ENCODE measurements around the gene OPRM1. TPM values are rescaled to one million over a fixed set of nuclear protein-coding genes. Genes with fewer than 3 reads are reported as not detected.

Gene OPRM1
- total RNA-seq, 4 donors from 2014 or later = 0.40 to 1.2 (median 0.88) TPM

DNA sequence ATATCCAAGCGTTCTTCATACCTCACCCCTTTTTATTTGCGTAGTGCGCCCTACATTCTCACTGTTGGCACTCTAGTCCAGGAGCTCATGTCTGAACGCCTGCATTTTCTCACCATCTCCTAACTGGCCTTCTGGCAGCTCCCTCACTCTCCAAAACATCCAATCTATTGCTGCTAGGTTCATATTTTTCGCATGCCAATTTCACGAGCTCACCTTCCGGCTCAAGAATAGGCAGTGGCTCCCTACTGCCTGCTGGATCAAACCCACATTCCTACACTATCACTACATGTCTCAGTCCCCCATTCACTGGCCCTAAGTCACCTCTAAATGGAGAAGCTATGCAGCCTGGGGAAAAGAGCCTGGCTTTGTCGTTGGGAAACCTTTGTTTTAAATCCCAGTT, 202.5 kb downstream of the OPRM1 start:
- no peaks in the 10 kb centered on the region for H3K27me3 ChIP-seq
- TF ChIP-seq POLR2A (IDR thresholded peaks at IDR 0.05; ENCODE audit: low read depth) (no peak), EP300 (IDR thresholded peaks at IDR 0.05) (no peak), POLR2AphosphoS5 (IDR thresholded peaks at IDR 0.05) (no peak)
- TF ChIP-seq, protein P1, sequence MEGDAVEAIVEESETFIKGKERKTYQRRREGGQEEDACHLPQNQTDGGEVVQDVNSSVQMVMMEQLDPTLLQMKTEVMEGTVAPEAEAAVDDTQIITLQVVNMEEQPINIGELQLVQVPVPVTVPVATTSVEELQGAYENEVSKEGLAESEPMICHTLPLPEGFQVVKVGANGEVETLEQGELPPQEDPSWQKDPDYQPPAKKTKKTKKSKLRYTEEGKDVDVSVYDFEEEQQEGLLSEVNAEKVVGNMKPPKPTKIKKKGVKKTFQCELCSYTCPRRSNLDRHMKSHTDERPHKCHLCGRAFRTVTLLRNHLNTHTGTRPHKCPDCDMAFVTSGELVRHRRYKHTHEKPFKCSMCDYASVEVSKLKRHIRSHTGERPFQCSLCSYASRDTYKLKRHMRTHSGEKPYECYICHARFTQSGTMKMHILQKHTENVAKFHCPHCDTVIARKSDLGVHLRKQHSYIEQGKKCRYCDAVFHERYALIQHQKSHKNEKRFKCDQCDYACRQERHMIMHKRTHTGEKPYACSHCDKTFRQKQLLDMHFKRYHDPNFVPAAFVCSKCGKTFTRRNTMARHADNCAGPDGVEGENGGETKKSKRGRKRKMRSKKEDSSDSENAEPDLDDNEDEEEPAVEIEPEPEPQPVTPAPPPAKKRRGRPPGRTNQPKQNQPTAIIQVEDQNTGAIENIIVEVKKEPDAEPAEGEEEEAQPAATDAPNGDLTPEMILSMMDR (IDR thresholded peaks at IDR 0.05) = no peak
- H3K36me3 ChIP-seq = no peaks in the 10 kb centered on the region
- no peak for DNase-seq (ENCODE audit: extremely low spot score)
- no peak overlapping the region for H3K4me3 ChIP-seq
- no peaks in the 10 kb centered on the region for H3K4me1 ChIP-seq
- no peak overlapping the region for H3K27ac ChIP-seq (replicated peaks in 1 of 4)
- 89% methylated on average over 8 of the region's 8 CpGs for WGBS
- intact Hi-C loops (cut with DNase I) = no loop called here
- H3K9me3 ChIP-seq = no peaks in the 10 kb centered on the region

DNA sequence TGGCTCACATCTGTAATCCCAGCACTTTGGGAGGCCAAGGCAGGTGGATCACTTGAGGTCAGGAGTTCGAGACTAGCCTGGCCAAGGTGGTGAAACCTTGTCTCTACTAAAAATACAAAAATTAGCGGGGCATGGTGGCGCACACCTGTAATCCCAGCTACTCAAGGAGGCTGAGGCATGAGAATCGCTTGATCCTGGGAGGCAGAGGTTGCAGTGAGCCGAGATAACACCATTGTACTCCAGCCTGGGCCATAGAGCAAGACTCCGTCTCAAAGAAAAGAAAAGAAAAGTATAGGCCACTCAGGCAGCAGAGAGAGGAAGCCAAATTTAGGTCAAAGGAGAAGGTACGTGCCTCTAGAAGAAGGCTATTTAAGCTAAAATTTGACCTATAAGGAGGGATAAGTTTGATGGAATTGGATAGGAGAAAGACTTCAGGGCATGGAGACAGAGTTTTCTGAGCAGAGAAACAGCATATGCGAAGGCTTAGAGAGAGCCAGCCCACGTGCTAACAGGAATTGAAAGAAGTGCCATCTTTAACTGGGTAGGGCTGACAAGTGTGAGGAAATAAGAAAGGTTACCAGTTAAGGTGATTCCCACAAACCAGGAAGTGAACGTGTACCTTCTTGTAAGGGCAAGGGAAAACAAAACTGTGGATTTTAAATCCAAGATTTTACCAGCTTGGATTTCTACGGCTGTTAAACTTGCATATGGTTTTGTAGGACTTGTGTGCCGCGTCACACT, 203.7 kb downstream of the OPRM1 start:
- H3K9me3 ChIP-seq = no peaks in the 10 kb centered on the region
- no peak overlapping the region for H3K4me3 ChIP-seq
- no peak for DNase-seq (ENCODE audit: extremely low spot score)
- H3K4me1 ChIP-seq = peaks cover 0 to 3% (median 0%) of the 10 kb centered on the region in 4 donors
- H3K27me3 ChIP-seq = no peaks in the 10 kb centered on the region
- intact Hi-C loops (cut with DNase I) = no loop called here
- H3K27ac ChIP-seq (replicated peaks in 1 of 4) = no peak overlapping the region
- no peaks in the 10 kb centered on the region for H3K36me3 ChIP-seq
- 92% methylated on average over 13 of the region's 13 CpGs for WGBS
- TF ChIP-seq POLR2AphosphoS5 (IDR thresholded peaks at IDR 0.05) (no peak), POLR2A (IDR thresholded peaks at IDR 0.05; ENCODE audit: low read depth) (no peak), EP300 (IDR thresholded peaks at IDR 0.05) (no peak)
- TF ChIP-seq, protein P1 (IDR thresholded peaks at IDR 0.05) = no peak

DNA sequence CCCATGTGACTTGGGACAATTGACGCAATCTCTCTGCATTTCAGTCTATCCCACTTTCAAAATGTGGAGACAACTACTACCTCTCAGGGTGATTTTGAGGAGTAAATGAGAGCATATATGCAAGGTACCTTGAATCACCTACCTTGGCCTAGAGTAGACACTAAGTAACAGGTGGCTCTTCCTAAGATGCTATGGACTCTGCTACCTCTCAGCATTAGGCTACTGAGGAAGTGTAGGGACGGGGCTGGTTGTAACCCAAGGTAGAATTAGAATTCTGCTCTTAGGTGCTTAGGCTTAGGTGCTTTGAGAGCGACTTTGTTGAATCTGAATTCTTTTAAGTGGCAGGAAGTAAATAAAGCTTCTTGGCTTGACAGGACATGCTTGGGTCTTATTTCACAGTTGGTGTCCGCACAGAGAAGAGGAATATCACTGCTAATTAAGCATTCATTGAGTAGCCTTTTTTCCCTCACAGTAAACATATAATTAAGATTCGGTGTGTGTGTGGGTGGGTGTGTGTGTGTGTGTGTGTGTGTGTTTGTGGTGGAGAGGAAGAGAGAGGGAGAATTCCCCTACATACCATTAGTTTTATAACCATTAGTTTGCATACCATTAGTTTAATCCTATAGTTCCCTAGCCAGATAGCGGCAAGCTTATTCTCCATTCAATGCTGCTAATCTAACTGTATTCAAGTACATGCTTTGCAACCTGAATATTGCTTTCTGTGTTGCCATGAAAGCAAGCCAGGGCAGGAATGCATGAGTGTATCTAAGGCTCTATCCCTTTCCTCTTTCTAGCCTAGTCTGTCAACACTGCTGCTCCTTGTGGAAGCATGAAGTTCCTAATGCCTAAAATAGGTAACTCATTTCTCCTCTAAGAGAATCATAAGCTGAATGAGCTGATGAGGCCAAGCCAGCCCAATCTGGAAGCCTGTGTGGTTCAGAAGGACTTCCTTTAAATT, 205.0 kb downstream of the OPRM1 start:
- no peak for DNase-seq (ENCODE audit: extremely low spot score)
- Histone ChIP-seq H3K36me3 (no peaks in the 10 kb centered on the region), H3K4me1 (peaks cover 0 to 3% (median 0%) of the 10 kb centered on the region in 4 donors), H3K9me3 (no peaks in the 10 kb centered on the region), H3K27me3 (no peaks in the 10 kb centered on the region), H3K27ac (replicated peaks in 1 of 4) (no peak overlapping the region), H3K4me3 (no peak overlapping the region)
- TF ChIP-seq POLR2AphosphoS5 (IDR thresholded peaks at IDR 0.05) (no peak), POLR2A (IDR thresholded peaks at IDR 0.05; ENCODE audit: low read depth) (no peak), EP300 (IDR thresholded peaks at IDR 0.05) (no peak)
- TF ChIP-seq, protein P1 (IDR thresholded peaks at IDR 0.05) = no peak
- 75% methylated on average over 6 of the region's 6 CpGs for WGBS
- intact Hi-C loops (cut with DNase I) = no loop called here

DNA sequence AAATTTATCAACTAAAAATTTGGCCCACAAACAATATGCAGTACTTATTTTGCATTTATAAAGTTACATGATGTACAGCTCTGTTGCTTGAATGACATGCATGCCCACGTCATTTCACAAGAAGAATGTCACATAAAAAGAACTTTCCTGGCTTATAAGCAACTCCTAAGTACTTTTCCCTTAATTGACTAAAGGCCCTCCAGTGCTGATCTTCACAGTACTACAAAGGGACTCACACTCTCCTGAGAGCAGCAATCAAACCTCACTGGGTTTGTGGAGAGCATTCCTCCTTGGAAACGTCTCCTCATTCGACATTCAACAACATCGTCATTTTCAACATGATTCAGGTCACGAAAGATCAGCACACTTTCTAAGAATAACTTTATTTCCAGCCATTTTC, 206.5 kb downstream of the OPRM1 start:
- WGBS = 66% methylated on average over 5 of the region's 5 CpGs
- Histone ChIP-seq H3K4me1 (peaks cover 0 to 3% (median 0%) of the 10 kb centered on the region in 4 donors), H3K9me3 (no peaks in the 10 kb centered on the region), H3K4me3 (no peak overlapping the region), H3K27ac (replicated peaks in 1 of 4) (no peak overlapping the region), H3K27me3 (no peaks in the 10 kb centered on the region), H3K36me3 (no peaks in the 10 kb centered on the region)
- TF ChIP-seq POLR2A (IDR thresholded peaks at IDR 0.05; ENCODE audit: low read depth) (no peak), POLR2AphosphoS5 (IDR thresholded peaks at IDR 0.05) (no peak), EP300 (IDR thresholded peaks at IDR 0.05) (no peak)
- TF ChIP-seq, protein P1 (IDR thresholded peaks at IDR 0.05) = no peak
- no peak for DNase-seq (ENCODE audit: extremely low spot score)
- intact Hi-C loops (cut with DNase I) = no loop called here

Data from esophagus muscularis mucosa (tissue), 4 donors.